HepG2 (cell line): Measurements from ENCODE around the gene TRPC4AP. TPM values are rescaled to one million over a fixed set of nuclear protein-coding genes. Genes with fewer than 3 reads are reported as not detected.

Experiments
- ARNT ChIP-seq: fragments of 450-650 bp; IDR thresholded peaks from 2 replicates; pipeline ENCODE4 v1.6.1; 2017
- BCL3 ChIP-seq: sonication (generic); formaldehyde crosslinking; IDR thresholded peaks from 2 replicates; pipeline ENCODE4 v1.5.1; 2020; ENCODE audit warnings: mild to moderate bottlenecking, missing genetic modification reagents, moderate library complexity
- JDP2 ChIP-seq: sonication (generic); formaldehyde crosslinking; IDR thresholded peaks from 2 replicates; pipeline ENCODE4 v1.8.1; 2022; ENCODE audit warnings: missing genetic modification reagents, borderline replicate concordance
- ONECUT2 ChIP-seq: sonication (generic); formaldehyde crosslinking; IDR thresholded peaks from 2 replicates; pipeline ENCODE4 v1.4.0; 2020; ENCODE audit warnings: missing genetic modification reagents
- RBAK ChIP-seq: sonication (generic); formaldehyde crosslinking; IDR thresholded peaks from 2 replicates; pipeline ENCODE4 v1.5.1; 2020; ENCODE audit warnings: mild to moderate bottlenecking, missing genetic modification reagents
- RFXANK ChIP-seq: IDR thresholded peaks from 2 replicates; pipeline ENCODE4 v1.6.1; 2016
- RORA ChIP-seq: sonication (generic); formaldehyde crosslinking; IDR thresholded peaks from 2 replicates; pipeline ENCODE4 v1.5.0; 2020; ENCODE audit warnings: mild to moderate bottlenecking, missing genetic modification reagents, moderate library complexity
- SKI ChIP-seq: fragments of 450-650 bp; IDR thresholded peaks from one replicate; pipeline ENCODE4 v1.6.1; 2018; ENCODE audit warnings: mild to moderate bottlenecking; ENCODE audit not compliant: partially characterized antibody
- TCF7 ChIP-seq: sonication (generic); IDR thresholded peaks from 2 replicates; pipeline ENCODE4 v1.6.1; 2016; ENCODE audit warnings: antibody characterized with exemption, low read depth
- ZBTB7A ChIP-seq: sonication (generic); formaldehyde crosslinking; IDR thresholded peaks from 2 replicates; pipeline ENCODE4 v1.8.0; 2022; ENCODE audit warnings: mild to moderate bottlenecking, missing genetic modification reagents
- ZFP41 ChIP-seq: sonication (generic); formaldehyde crosslinking; IDR thresholded peaks from 2 replicates; pipeline ENCODE4 v1.4.0; 2020; ENCODE audit warnings: mild to moderate bottlenecking, missing genetic modification reagents, borderline replicate concordance
- ZMYM2 ChIP-seq: sonication (generic); formaldehyde crosslinking; IDR thresholded peaks from 2 replicates; pipeline ENCODE4 v1.8.0; 2022; ENCODE audit warnings: mild to moderate bottlenecking, missing genetic modification reagents
- ZNF512 ChIP-seq: sonication (generic); formaldehyde crosslinking; IDR thresholded peaks from 2 replicates; pipeline ENCODE4 v1.4.0; 2020; ENCODE audit warnings: mild to moderate bottlenecking, missing genetic modification reagents
- ZNF615 ChIP-seq: sonication (generic); formaldehyde crosslinking; IDR thresholded peaks from 2 replicates; pipeline ENCODE4 v1.5.0; 2020; ENCODE audit warnings: mild to moderate bottlenecking, missing genetic modification reagents, borderline replicate concordance
- ZNF784 ChIP-seq: sonication (generic); formaldehyde crosslinking; IDR thresholded peaks from 2 replicates; pipeline ENCODE4 v1.5.1; 2020; ENCODE audit warnings: missing genetic modification reagents, mild to moderate bottlenecking, borderline replicate concordance
- ZNF883 ChIP-seq: sonication (generic); formaldehyde crosslinking; IDR thresholded peaks from 2 replicates; pipeline ENCODE4 v1.5.1; 2020; ENCODE audit warnings: mild to moderate bottlenecking, missing genetic modification reagents; ENCODE audit errors: not compliant biosample characterization
- polyA plus RNA-seq, 8 experiments: library from polyadenylated mRNA; depleted of rRNA in 3 of 8; stranded (reverse) in 7 of 8; unstranded in 1 of 8; fragments of >200 nt; fragmentation: Illumina TruSeq in 4 of 8; extraction: Trizol in 4 of 8; gene quantifications; 2 replicates each; pipeline versions ENCODE4 v1.2.1 to v1.2.3, GENCODE V29; 2011 to 2016; ENCODE audit warnings: low read depth in 4 of 8, missing spikeins in 1 of 8, mixed read lengths in 1 of 8; ENCODE audit not compliant: insufficient read depth in 1 of 8
- total RNA-seq, 5 experiments: library from RNA; depleted of rRNA; stranded (reverse); fragments of >200 nt; fragmentation: Illumina TruSeq; extraction: Trizol; gene quantifications; 2 replicates each; pipeline ENCODE4 v1.2.3, GENCODE V29; 2016; ENCODE audit warnings: low read depth in 1 of 5
- TF ChIP-seq, protein P1 (sequence below): IDR thresholded peaks from 2 replicates; pipeline ENCODE4 v1.6.1; 2016
- TF ChIP-seq, protein P2 (sequence below): IDR thresholded peaks from 2 replicates; pipeline ENCODE4 v1.6.1; 2016; ENCODE audit warnings: low read depth, missing genetic modification reagents, missing compliant biosample characterization

The TRPC4AP gene
- total and polyA plus RNA-seq, 2 of the 13 experiments (the other 11 are each of a cell fraction or from before 2014, with no cell fraction given): 136 to 137 TPM

DNA sequence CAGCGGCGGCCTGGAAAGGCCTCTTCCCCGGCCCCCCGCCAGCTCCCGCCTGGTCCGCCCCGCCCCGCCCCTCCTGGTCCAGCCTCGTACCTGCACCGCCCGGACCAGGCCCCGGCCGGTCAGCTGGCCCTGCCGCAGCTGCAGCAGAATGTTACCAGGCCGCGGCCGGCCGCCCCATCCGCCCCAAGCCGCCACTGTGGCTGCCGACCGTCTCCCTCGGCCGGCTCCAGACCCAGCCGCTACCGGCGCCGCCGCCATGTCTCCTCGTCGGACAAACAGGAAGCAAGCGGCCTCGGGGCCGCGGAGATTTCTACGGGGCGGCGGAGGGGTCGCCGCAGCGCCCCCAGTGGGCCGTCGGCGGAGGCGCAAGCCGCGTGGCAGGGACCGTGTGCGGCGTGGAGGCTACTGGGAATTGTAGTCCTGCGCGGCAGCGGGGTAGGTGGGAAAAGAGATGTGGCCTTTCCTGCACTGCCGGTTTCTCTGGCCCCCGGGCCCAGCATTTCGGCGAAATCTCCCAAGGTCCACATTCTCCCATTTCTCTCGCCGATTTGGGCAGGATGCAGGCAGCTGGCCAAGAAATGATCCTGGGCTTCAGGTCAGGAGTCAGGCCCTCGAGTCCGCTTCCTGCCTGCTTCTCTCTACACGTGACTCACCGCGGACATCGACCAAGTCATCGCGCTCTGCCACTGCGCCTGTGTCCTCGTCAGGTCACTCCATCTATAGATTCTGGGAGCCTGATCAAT lies at the start of gene TRPC4AP (continued):
- peak; percentile 73 for TF ChIP-seq BCL3 (CRISPR knock-in tag)
- peak; percentile 94 for TF ChIP-seq ZBTB7A (CRISPR knock-in tag)
- TF ChIP-seq, protein P1, sequence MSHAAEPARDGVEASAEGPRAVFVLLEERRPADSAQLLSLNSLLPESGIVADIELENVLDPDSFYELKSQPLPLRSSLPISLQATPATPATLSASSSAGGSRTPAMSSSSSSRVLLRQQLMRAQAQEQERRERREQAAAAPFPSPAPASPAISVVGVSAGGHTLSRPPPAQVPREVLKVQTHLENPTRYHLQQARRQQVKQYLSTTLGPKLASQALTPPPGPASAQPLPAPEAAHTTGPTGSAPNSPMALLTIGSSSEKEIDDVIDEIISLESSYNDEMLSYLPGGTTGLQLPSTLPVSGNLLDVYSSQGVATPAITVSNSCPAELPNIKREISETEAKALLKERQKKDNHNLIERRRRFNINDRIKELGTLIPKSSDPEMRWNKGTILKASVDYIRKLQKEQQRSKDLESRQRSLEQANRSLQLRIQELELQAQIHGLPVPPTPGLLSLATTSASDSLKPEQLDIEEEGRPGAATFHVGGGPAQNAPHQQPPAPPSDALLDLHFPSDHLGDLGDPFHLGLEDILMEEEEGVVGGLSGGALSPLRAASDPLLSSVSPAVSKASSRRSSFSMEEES (CRISPR knock-in tag): peak; percentile 95
- TF ChIP-seq SKI: peak; percentile 92
- TF ChIP-seq ARNT: no peak
- no peak; the same call in 1 of the 2 replicates for TF ChIP-seq ZNF512 (CRISPR knock-in tag)
- peak; percentile 73; the same call in 1 of the 2 replicates for TF ChIP-seq ZMYM2 (CRISPR knock-in tag)
- no peak for TF ChIP-seq RORA (CRISPR knock-in tag)
- no peak for TF ChIP-seq ZNF883 (CRISPR knock-in tag)
- no peak; the same call in 1 of the 2 replicates for TF ChIP-seq JDP2 (CRISPR knock-in tag)
- TF ChIP-seq ONECUT2 (CRISPR knock-in tag): peak; percentile 64
- TF ChIP-seq RBAK: peak; percentile 30; the same call in 1 of the 2 replicates
- TF ChIP-seq ZNF615 (CRISPR knock-in tag): no peak; the same call in 1 of the 2 replicates
- TF ChIP-seq RFXANK (CRISPR knock-in tag): peak; percentile 61; the same call in 1 of the 2 replicates
- TF ChIP-seq ZFP41 (CRISPR knock-in tag): peak; percentile 96
- TF ChIP-seq ZNF784 (CRISPR knock-in tag): peak; percentile 57; the same call in 1 of the 2 replicates
- no peak for TF ChIP-seq TCF7
- TF ChIP-seq, protein P2, sequence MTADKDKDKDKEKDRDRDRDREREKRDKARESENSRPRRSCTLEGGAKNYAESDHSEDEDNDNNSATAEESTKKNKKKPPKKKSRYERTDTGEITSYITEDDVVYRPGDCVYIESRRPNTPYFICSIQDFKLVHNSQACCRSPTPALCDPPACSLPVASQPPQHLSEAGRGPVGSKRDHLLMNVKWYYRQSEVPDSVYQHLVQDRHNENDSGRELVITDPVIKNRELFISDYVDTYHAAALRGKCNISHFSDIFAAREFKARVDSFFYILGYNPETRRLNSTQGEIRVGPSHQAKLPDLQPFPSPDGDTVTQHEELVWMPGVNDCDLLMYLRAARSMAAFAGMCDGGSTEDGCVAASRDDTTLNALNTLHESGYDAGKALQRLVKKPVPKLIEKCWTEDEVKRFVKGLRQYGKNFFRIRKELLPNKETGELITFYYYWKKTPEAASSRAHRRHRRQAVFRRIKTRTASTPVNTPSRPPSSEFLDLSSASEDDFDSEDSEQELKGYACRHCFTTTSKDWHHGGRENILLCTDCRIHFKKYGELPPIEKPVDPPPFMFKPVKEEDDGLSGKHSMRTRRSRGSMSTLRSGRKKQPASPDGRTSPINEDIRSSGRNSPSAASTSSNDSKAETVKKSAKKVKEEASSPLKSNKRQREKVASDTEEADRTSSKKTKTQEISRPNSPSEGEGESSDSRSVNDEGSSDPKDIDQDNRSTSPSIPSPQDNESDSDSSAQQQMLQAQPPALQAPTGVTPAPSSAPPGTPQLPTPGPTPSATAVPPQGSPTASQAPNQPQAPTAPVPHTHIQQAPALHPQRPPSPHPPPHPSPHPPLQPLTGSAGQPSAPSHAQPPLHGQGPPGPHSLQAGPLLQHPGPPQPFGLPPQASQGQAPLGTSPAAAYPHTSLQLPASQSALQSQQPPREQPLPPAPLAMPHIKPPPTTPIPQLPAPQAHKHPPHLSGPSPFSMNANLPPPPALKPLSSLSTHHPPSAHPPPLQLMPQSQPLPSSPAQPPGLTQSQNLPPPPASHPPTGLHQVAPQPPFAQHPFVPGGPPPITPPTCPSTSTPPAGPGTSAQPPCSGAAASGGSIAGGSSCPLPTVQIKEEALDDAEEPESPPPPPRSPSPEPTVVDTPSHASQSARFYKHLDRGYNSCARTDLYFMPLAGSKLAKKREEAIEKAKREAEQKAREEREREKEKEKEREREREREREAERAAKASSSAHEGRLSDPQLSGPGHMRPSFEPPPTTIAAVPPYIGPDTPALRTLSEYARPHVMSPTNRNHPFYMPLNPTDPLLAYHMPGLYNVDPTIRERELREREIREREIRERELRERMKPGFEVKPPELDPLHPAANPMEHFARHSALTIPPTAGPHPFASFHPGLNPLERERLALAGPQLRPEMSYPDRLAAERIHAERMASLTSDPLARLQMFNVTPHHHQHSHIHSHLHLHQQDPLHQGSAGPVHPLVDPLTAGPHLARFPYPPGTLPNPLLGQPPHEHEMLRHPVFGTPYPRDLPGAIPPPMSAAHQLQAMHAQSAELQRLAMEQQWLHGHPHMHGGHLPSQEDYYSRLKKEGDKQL (CRISPR knock-in tag): peak; percentile 19; the same call in 1 of the 2 replicates
